GM06990 (cell line): Measurements from ENCODE around the gene ATXN2.
"Not testable (repeated sequence)": the region's sequence is repeated elsewhere in the genome, so short reads cannot be mapped to it uniquely, and the experiment has no call there.

Source experiments
- DNase-seq: peaks from one replicate; pipeline ENCODE4 v3.0.0-alpha.2; 2011; ENCODE audit not compliant: insufficient read length; ENCODE audit errors: extremely low read depth
- H3K27me3 ChIP-seq: replicated peaks from 2 replicates; pipeline ENCODE4 v1.6.0; 2011; ENCODE audit warnings: low read length; ENCODE audit not compliant: control insufficient read depth, insufficient read depth
- H3K36me3 ChIP-seq: 2 replicates; pipeline ENCODE4 v1.5.1; 2011; ENCODE audit warnings: low read length; ENCODE audit not compliant: control insufficient read depth, insufficient read depth
- H3K4me3 ChIP-seq: replicated peaks from 2 replicates; pipeline ENCODE4 v1.5.1; 2011; ENCODE audit warnings: low read depth, mild to moderate bottlenecking, control low read depth, low read length
- TF ChIP-seq, protein P1 (sequence below): IDR thresholded peaks from 2 replicates; pipeline ENCODE4 v1.5.1; 2011; ENCODE audit warnings: low read length, control low read depth, mild to moderate bottlenecking, inconsistent platforms; ENCODE audit not compliant: insufficient read depth, poor library complexity, severe bottlenecking

Gene ATXN2

DNA sequence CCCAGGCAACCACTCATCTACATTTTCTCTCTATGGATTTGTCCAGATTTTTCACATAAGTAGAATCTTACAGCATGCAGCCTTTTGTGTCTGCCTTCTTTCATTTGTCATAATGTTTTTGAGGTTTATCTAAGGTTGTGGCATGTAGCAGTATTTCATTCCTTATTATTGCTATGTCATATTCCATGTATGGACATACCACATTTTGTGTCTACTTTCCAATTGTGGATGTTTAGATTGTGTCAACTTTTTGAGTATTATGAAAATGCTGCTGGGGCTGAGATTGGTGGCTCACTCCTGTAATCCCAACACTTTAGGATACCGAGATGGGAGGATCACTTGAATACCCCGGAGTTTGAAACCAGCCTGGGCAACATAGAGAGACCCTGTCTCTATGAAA lies 3.2 kb upstream of the ATXN2 start:
- no peak overlapping the region for H3K4me3 ChIP-seq
- no peaks in the 10 kb centered on the region for H3K27me3 ChIP-seq
- DNase-seq, result no peak
- no peaks in the 10 kb centered on the region for H3K36me3 ChIP-seq
- TF ChIP-seq, protein P1, sequence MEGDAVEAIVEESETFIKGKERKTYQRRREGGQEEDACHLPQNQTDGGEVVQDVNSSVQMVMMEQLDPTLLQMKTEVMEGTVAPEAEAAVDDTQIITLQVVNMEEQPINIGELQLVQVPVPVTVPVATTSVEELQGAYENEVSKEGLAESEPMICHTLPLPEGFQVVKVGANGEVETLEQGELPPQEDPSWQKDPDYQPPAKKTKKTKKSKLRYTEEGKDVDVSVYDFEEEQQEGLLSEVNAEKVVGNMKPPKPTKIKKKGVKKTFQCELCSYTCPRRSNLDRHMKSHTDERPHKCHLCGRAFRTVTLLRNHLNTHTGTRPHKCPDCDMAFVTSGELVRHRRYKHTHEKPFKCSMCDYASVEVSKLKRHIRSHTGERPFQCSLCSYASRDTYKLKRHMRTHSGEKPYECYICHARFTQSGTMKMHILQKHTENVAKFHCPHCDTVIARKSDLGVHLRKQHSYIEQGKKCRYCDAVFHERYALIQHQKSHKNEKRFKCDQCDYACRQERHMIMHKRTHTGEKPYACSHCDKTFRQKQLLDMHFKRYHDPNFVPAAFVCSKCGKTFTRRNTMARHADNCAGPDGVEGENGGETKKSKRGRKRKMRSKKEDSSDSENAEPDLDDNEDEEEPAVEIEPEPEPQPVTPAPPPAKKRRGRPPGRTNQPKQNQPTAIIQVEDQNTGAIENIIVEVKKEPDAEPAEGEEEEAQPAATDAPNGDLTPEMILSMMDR, result no peak

DNA sequence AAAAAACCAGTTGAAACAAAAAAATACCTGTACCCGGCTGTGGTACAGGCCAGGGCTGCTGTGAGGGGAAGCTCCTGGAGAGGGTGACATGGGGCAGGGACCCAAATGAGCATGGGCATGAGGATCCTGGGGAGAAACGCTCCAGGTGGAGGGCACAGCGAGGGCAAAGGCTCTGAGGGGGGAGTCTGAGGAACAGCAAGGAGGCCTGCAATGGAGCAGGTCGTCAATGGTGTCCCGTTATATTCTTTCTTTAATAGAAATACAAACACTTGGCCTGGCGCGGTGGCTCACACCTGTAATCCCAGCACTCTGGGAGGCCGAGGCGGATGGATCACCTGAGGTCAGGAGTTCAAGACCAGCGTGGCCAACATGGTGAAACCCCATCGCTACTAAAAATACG lies 1.9 kb upstream of the ATXN2 start:
- not testable (repeated sequence) for DNase-seq, H3K4me3 ChIP-seq, H3K27me3 ChIP-seq, H3K36me3 ChIP-seq

DNA sequence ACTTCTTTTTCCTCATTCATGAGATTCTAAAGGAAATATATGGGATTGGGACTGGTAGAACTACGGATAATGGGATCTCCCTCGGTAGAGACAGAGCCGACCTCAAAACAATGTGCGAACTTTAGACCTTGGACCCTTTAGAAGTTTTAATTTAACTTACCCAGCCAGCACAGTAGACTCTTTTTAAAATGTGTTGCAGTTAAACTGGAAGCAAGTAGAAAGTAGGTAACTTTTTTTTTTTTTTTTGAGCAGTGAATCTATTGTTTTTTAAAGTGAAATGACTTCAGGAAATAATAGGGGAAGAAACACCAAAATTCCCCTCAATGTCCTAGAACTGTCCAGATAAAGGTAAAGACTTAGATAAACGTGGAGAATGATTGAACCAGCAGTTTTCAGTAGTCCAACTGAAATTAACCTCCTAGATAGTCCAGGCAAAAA lies 1.1 kb upstream of the ATXN2 start:
- no peak for DNase-seq

DNA sequence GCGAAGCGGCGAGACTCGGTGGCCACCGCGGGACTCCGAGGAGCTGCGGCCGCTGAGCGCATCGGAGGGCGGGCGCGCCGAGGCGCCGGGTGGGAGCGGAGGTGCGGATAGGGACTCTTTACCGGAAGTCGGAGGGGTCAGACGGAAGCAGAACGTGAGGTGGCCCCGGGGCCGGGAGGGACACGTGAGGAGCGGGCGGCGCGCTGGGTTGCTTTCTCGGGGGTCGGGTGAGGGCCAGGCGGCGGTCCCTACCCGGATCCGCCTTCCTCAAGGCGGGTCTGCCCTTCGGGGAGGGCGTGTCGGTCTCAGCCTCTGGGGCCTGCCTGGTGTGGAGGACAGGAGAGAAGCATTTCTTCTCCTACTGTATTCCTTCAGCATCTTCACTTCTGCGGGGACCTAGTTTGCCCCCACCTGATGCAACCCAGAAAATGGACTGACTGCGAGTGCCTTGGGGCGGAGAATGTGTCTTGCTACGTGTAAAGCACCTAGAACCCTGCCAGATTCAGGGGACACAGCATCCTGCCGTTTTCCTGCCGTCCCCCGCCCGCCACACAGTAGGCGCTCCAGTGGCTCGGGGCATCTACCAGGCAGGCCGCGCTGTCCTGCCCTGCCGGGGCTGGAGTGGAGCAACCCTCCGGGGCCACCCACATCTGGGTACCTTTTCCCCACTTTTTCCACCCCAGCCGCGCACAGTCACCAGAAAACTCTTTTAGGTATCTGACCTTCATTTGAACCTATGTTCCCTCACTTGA lies 514 bp upstream of the ATXN2 start:
- Histone ChIP-seq H3K36me3 (no peaks in the 10 kb centered on the region), H3K4me3 (peak overlapping the region; percentile 91), H3K27me3 (no peaks in the 10 kb centered on the region)
- peak; percentile 95 for DNase-seq
- TF ChIP-seq, protein P1, result no peak

More for the DNA sequence above, 1.1 kb upstream of the ATXN2 start:
- Histone ChIP-seq H3K4me3 (peak overlapping the region; percentile 91), H3K36me3 (no peaks in the 10 kb centered on the region), H3K27me3 (no peaks in the 10 kb centered on the region)
- TF ChIP-seq, protein P1, result no peak

DNA sequence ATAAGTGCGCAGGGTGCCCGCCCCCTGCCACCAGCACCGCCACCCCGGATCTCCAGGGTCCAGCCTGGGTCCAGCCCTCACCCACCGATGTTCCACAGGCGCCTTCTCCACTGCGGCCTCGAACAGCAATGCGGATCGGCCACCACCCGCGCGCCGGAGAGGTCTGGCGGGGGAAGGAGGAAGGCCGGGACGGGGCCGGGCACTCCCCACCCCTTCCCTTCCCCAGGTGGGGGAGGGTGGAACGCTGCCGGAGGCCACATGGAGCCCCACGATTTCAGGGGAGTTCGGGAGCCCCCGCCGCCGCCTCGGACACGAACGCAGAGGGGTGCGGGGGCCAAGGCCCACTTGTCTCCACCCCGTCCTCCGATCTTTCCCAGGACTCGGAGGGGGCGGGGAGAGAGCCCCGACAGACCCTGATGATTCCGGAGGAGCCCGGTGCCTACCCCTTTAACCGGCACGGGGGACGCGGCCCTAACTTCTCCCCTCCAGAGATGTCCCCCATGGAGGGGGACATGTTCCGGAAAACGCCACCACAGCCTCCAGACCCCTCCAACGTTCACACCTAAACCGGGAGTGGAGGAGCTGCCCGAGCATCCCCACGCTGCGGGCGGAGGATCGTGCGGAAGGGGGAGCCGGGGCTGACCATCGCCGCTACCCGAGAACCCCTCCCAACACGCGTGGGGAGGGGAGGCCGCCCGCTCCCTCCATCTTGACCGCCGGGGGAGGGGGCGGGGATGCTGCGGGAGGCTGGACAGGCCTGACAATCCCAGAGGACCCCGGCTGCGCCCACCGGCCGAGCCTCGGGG lies 1.1 kb downstream of the ATXN2 start:
- Histone ChIP-seq H3K27me3 (no peaks in the 10 kb centered on the region), H3K36me3 (no peaks in the 10 kb centered on the region), H3K4me3 (peak overlapping the region; percentile 91)
- TF ChIP-seq, protein P1, result no peak
- peak; percentile 52 for DNase-seq
